Type B pancreatic cell (in vitro differentiated cells): ENCODE results near the gene LMNTD1. TPM values are rescaled to one million over a fixed set of nuclear protein-coding genes. Genes with fewer than 3 reads are reported as not detected.

ENCODE experiments used
- DNase-seq: peaks from one replicate; pipeline ENCODE4 v3.0.0; 2021; ENCODE audit warnings: mixed read lengths; ENCODE audit not compliant: unreplicated experiment; ENCODE audit errors: extremely low spot score
- H3K27ac Mint-ChIP-seq: 2 replicates; pipeline ENCODE4 v1.8.0; 2021; ENCODE audit warnings: mild to moderate bottlenecking, mixed read lengths
- H3K27me3 Mint-ChIP-seq: 2 replicates; pipeline ENCODE4 v1.8.0; 2021; ENCODE audit warnings: mixed read lengths
- H3K36me3 Mint-ChIP-seq: 2 replicates; pipeline ENCODE4 v1.8.0; 2021; ENCODE audit warnings: mixed read lengths
- H3K4me1 Mint-ChIP-seq: one replicate; pipeline ENCODE4 v1.8.0; 2021; ENCODE audit warnings: mixed read lengths; ENCODE audit not compliant: unreplicated experiment
- H3K4me3 Mint-ChIP-seq: 2 replicates; pipeline ENCODE4 v1.8.0; 2021; ENCODE audit warnings: mild to moderate bottlenecking, mixed read lengths
- H3K9me3 Mint-ChIP-seq: 2 replicates; pipeline ENCODE4 v1.8.0; 2021; ENCODE audit warnings: mixed read lengths
- CTCF ChIP-seq: fragments of 200-600 bp; sonication (generic); conservative IDR thresholded peaks from 2 replicates; pipeline ENCODE4 v1.5.0; 2021; ENCODE audit warnings: antibody characterized with exemption, mild to moderate bottlenecking
- total RNA-seq: library from RNA; stranded (reverse); gene quantifications from 2 replicates; pipeline ENCODE4 v1.2.1, GENCODE V29; 2021; ENCODE audit warnings: low replicate concordance

LMNTD1 gene
- total RNA-seq, 1 donor from 2014 or later, result not detected

- H3K4me1 Mint-ChIP-seq, result no peaks in the 10 kb centered on the region
- no peak overlapping the region for H3K27ac Mint-ChIP-seq
- no peaks in the 10 kb centered on the region for H3K27me3 Mint-ChIP-seq
- H3K9me3 Mint-ChIP-seq, result no peaks in the 10 kb centered on the region
- H3K4me3 Mint-ChIP-seq, result no peak overlapping the region
- no peak for TF ChIP-seq CTCF
- DNase-seq, result no peak
- no peaks in the 10 kb centered on the region for H3K36me3 Mint-ChIP-seq
Observed at GRCh38 chr12:25570418-25570817, 17.3 kb upstream of the LMNTD1 start.

- no peak for DNase-seq
- TF ChIP-seq CTCF, result no peak
- peaks cover under 1% of the 10 kb centered on the region for H3K27me3 Mint-ChIP-seq
- H3K27ac Mint-ChIP-seq, result no peak overlapping the region
- no peak overlapping the region for H3K4me3 Mint-ChIP-seq
- no peaks in the 10 kb centered on the region for H3K9me3 Mint-ChIP-seq
- H3K4me1 Mint-ChIP-seq, result no peaks in the 10 kb centered on the region
- peaks cover 10% of the 10 kb centered on the region for H3K36me3 Mint-ChIP-seq
Observed at GRCh38 chr12:25566202-25566949, 13.3 kb upstream of the LMNTD1 start.

GRCh38 chr12:25558586-25558985 lies 5.5 kb upstream of the LMNTD1 start:
- Mint-ChIP-seq H3K9me3 (no peaks in the 10 kb centered on the region), H3K27ac (no peak overlapping the region), H3K4me1 (no peaks in the 10 kb centered on the region), H3K36me3 (peaks cover 11% of the 10 kb centered on the region), H3K4me3 (no peak overlapping the region), H3K27me3 (peaks cover 4% of the 10 kb centered on the region)
- DNase-seq, result no peak
- TF ChIP-seq CTCF, result no peak

GRCh38 chr12:25557830-25558436 lies 4.8 kb upstream of the LMNTD1 start:
- no peak overlapping the region for H3K4me3 Mint-ChIP-seq
- H3K9me3 Mint-ChIP-seq, result no peaks in the 10 kb centered on the region
- H3K36me3 Mint-ChIP-seq, result peaks cover 11% of the 10 kb centered on the region
- H3K4me1 Mint-ChIP-seq, result no peaks in the 10 kb centered on the region
- peaks cover 4% of the 10 kb centered on the region for H3K27me3 Mint-ChIP-seq
- DNase-seq, result no peak
- TF ChIP-seq CTCF, result peak; percentile 73
- H3K27ac Mint-ChIP-seq, result no peak overlapping the region

- Mint-ChIP-seq H3K36me3 (peaks cover 9% of the 10 kb centered on the region), H3K4me1 (no peaks in the 10 kb centered on the region), H3K27ac (no peak overlapping the region), H3K9me3 (no peaks in the 10 kb centered on the region), H3K27me3 (peaks cover 2% of the 10 kb centered on the region), H3K4me3 (no peak overlapping the region)
- DNase-seq, result no peak
- no peak for TF ChIP-seq CTCF
Observed at GRCh38 chr12:25556153-25556552, 3.1 kb upstream of the LMNTD1 start.
